Measurements from ENCODE around the gene TKTL2.
"Not testable (repeated sequence)": the region's sequence is repeated elsewhere in the genome, so short reads cannot be mapped to it uniquely, and the experiment has no call there.

Gene TKTL2

GRCh38 chr4:163447481-163447880, 26.1 kb downstream of the TKTL2 start:
- Histone ChIP-seq H3K9me3 (ENCODE audit: insufficient read depth, low read depth, low read length) (no peaks in the 10 kb centered on the region), H3K36me3 (ENCODE audit: control insufficient read depth in 1 of 2, insufficient read depth in 2 of 2, low read length in 2 of 2) (no peaks in the 10 kb centered on the region), H3K9ac (ENCODE audit: low read length) (no peak overlapping the region), H3K18ac (ENCODE audit: low read length) (no peak overlapping the region), H3K4me1 (ENCODE audit: control insufficient read depth in 1 of 2, insufficient read depth in 2 of 2, low read length in 2 of 2) (no peaks in the 10 kb centered on the region), H3K79me1 (ENCODE audit: low read length) (no peaks in the 10 kb centered on the region), H2BK5ac (ENCODE audit: low read depth, low read length, poor library complexity) (no peak overlapping the region), H3K79me2 (ENCODE audit: control insufficient read depth, insufficient read depth, low read length, poor library complexity) (no peaks in the 10 kb centered on the region), H2BK12ac (ENCODE audit: low read length) (no peak overlapping the region), H4K8ac (ENCODE audit: low read depth, low read length) (no peak overlapping the region), H3K27ac (ENCODE audit: low read depth, low read length) (no peak overlapping the region), H4K12ac (ENCODE audit: low read depth, low read length) (no peak overlapping the region), H3K23ac (ENCODE audit: low read length) (no peak overlapping the region), H2AFZ (ENCODE audit: insufficient read depth, low read length, poor library complexity) (no peak overlapping the region), H3K4me2 (ENCODE audit: low read length) (no peak overlapping the region), H4K91ac (ENCODE audit: low read depth, low read length) (no peak overlapping the region), H3K4ac (ENCODE audit: low read depth, low read length) (no peak overlapping the region), H2AK5ac (ENCODE audit: low read length) (no peak overlapping the region), H3K14ac (ENCODE audit: low read length) (no peak overlapping the region), H3K4me3 (ENCODE audit: low read depth, low read length) (no peak overlapping the region), H2BK120ac (ENCODE audit: insufficient read depth, low read length, poor library complexity) (no peak overlapping the region), H3K27me3 (ENCODE audit: insufficient read depth, low read length) (no peaks in the 10 kb centered on the region)
- no CpG with 5 or more reads among the region's 1 CpG for WGBS (ENCODE audit: extremely low coverage, insufficient coverage, insufficient read length)
- no peak for DNase-seq

GRCh38 chr4:163447023-163447422, 26.5 kb downstream of the TKTL2 start:
- not testable (repeated sequence) for H3K9ac ChIP-seq (ENCODE audit: low read length); H2BK120ac ChIP-seq (ENCODE audit: insufficient read depth, low read length, poor library complexity); H3K23ac ChIP-seq (ENCODE audit: low read length); H2AK5ac ChIP-seq (ENCODE audit: low read length); H3K14ac ChIP-seq (ENCODE audit: low read length); H3K79me2 ChIP-seq (ENCODE audit: control insufficient read depth, insufficient read depth, low read length, poor library complexity); H3K9me3 ChIP-seq (ENCODE audit: insufficient read depth, low read depth, low read length); H2BK12ac ChIP-seq (ENCODE audit: low read length); H4K91ac ChIP-seq (ENCODE audit: low read depth, low read length); H4K12ac ChIP-seq (ENCODE audit: low read depth, low read length); H3K4me1 ChIP-seq (ENCODE audit: control insufficient read depth in 1 of 2, insufficient read depth in 2 of 2, low read length in 2 of 2); H3K79me1 ChIP-seq (ENCODE audit: low read length); H2AFZ ChIP-seq (ENCODE audit: insufficient read depth, low read length, poor library complexity); H3K4me2 ChIP-seq (ENCODE audit: low read length); H3K18ac ChIP-seq (ENCODE audit: low read length); H4K8ac ChIP-seq (ENCODE audit: low read depth, low read length); H3K27ac ChIP-seq (ENCODE audit: low read depth, low read length); H3K4ac ChIP-seq (ENCODE audit: low read depth, low read length); H2BK5ac ChIP-seq (ENCODE audit: low read depth, low read length, poor library complexity); H3K27me3 ChIP-seq (ENCODE audit: insufficient read depth, low read length); H3K36me3 ChIP-seq (ENCODE audit: control insufficient read depth in 1 of 2, insufficient read depth in 2 of 2, low read length in 2 of 2); DNase-seq; H3K4me3 ChIP-seq (ENCODE audit: low read depth, low read length)
- WGBS (ENCODE audit: extremely low coverage, insufficient coverage, insufficient read length) = no CpG with 5 or more reads among the region's 12 CpGs

- H2AK5ac ChIP-seq (ENCODE audit: low read length) = no peak overlapping the region
- no CpG with 5 or more reads among the region's 2 CpGs for WGBS (ENCODE audit: extremely low coverage, insufficient coverage, insufficient read length)
Observed at GRCh38 chr4:163440040-163440439, 33.5 kb downstream of the TKTL2 start.

More at GRCh38 chr4:163440040-163440439, 33.5 kb downstream of the TKTL2 start:
- Histone ChIP-seq H3K4me2 (ENCODE audit: low read length) (no peak overlapping the region), H4K8ac (ENCODE audit: low read depth, low read length) (no peak overlapping the region), H3K9ac (ENCODE audit: low read length) (no peak overlapping the region), H4K12ac (ENCODE audit: low read depth, low read length) (no peak overlapping the region), H3K36me3 (ENCODE audit: control insufficient read depth in 1 of 2, insufficient read depth in 2 of 2, low read length in 2 of 2) (no peaks in the 10 kb centered on the region), H3K27ac (ENCODE audit: low read depth, low read length) (no peak overlapping the region), H3K9me3 (ENCODE audit: insufficient read depth, low read depth, low read length) (no peaks in the 10 kb centered on the region), H3K79me2 (ENCODE audit: control insufficient read depth, insufficient read depth, low read length, poor library complexity) (no peaks in the 10 kb centered on the region), H3K79me1 (ENCODE audit: low read length) (no peaks in the 10 kb centered on the region), H3K23ac (ENCODE audit: low read length) (no peak overlapping the region), H3K14ac (ENCODE audit: low read length) (no peak overlapping the region), H2BK12ac (ENCODE audit: low read length) (no peak overlapping the region), H2BK120ac (ENCODE audit: insufficient read depth, low read length, poor library complexity) (no peak overlapping the region), H3K18ac (ENCODE audit: low read length) (no peak overlapping the region), H3K4me3 (ENCODE audit: low read depth, low read length) (no peak overlapping the region), H3K4me1 (ENCODE audit: control insufficient read depth in 1 of 2, insufficient read depth in 2 of 2, low read length in 2 of 2) (no peaks in the 10 kb centered on the region), H2AFZ (ENCODE audit: insufficient read depth, low read length, poor library complexity) (no peak overlapping the region), H3K4ac (ENCODE audit: low read depth, low read length) (no peak overlapping the region), H2BK5ac (ENCODE audit: low read depth, low read length, poor library complexity) (no peak overlapping the region), H4K91ac (ENCODE audit: low read depth, low read length) (no peak overlapping the region), H3K27me3 (ENCODE audit: insufficient read depth, low read length) (no peaks in the 10 kb centered on the region)
- DNase-seq = no peak

Data from trophoblast cell (in vitro differentiated cells and primary cell).